ENCODE measurements around the gene GSAP. TPM values are rescaled to one million over a fixed set of nuclear protein-coding genes. Genes with fewer than 3 reads are reported as not detected.

The GSAP gene
- polyA plus RNA-seq, 1 of the 3 experiments (the other 2 are of a cell fraction), result 5.9 TPM

DNA sequence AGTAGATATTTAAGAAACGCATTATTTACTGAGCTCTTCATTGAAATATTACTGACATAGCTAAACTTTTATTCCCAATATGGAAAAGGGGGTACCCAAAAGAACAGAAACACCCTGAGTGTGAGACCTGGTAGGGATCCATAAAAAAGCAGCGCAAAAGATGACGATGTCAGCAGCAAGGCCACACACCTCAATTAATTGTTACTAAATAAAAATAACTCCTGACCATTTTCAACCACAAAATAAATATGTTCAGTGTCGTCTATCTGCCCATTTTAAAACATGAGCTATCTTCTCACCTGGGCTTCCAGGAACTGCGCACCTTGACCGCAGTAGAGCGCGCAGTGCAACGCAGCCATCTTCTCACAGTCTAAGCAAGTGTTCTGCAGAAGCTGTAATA lies 61.2 kb downstream of the GSAP start:
- Histone ChIP-seq H3K4me2 (no peak overlapping the region), H3K27me3 (ENCODE audit: insufficient read depth) (no peaks in the 10 kb centered on the region), H2AFZ (ENCODE audit: low read depth) (no peak overlapping the region), H3K27ac (ENCODE audit: low read depth in 2 of 2, low read length in 1 of 2) (no peak overlapping the region), H3K4me3 (ENCODE audit: low read depth in 2 of 2, low read length in 1 of 2) (no peak overlapping the region), H3K4me1 (ENCODE audit: control insufficient read depth in 1 of 2, insufficient read depth in 2 of 2, low read depth in 1 of 2, low read length in 1 of 2) (peaks cover 11 to 13% of the 10 kb centered on the region in 2 experiments; a peak in 3 of 4 replicates), H3K9me3 (no peaks in the 10 kb centered on the region), H4K20me1 (ENCODE audit: insufficient read depth) (no peaks in the 10 kb centered on the region), H3K9me2 (no peaks in the 10 kb centered on the region), H3K79me2 (ENCODE audit: insufficient read depth) (no peaks in the 10 kb centered on the region), H3K9ac (no peak overlapping the region), H3K36me3 (replicated peaks in 1 of 2; ENCODE audit: control insufficient read depth in 1 of 2, insufficient read depth in 2 of 2, low read length in 1 of 2) (no peaks in the 10 kb centered on the region), H3F3A (replicated peaks; ENCODE audit: insufficient read depth) (peaks cover 7% of the 10 kb centered on the region)
- ChIA-PET POLR2A (no interaction called here), CTCF (interaction anchor here (1.0 to 2.8 kb wide), 3 partner anchors 10 to 23 kb away, joined by 3 to 11 read pairs (median 10); no protein-coding TSS in a partner anchor)
- WGBS (ENCODE audit: low lambda C conversion rate), result 93% methylated on average over 9 of the region's 9 CpGs
- no peak for TF ChIP-seq POLR2AphosphoS5 (IDR thresholded peaks at IDR 0.05; ENCODE audit: low read depth, low read length)
- no peak for TF ChIP-seq RCOR1 (IDR thresholded peaks at IDR 0.05; ENCODE audit: low read length)
- TF ChIP-seq, protein P1, sequence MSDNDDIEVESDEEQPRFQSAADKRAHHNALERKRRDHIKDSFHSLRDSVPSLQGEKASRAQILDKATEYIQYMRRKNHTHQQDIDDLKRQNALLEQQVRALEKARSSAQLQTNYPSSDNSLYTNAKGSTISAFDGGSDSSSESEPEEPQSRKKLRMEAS (IDR thresholded peaks at IDR 0.05; ENCODE audit: low read depth), result no peak
- TF ChIP-seq, protein P2, sequence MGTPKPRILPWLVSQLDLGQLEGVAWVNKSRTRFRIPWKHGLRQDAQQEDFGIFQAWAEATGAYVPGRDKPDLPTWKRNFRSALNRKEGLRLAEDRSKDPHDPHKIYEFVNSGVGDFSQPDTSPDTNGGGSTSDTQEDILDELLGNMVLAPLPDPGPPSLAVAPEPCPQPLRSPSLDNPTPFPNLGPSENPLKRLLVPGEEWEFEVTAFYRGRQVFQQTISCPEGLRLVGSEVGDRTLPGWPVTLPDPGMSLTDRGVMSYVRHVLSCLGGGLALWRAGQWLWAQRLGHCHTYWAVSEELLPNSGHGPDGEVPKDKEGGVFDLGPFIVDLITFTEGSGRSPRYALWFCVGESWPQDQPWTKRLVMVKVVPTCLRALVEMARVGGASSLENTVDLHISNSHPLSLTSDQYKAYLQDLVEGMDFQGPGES (IDR thresholded peaks at IDR 0.05; ENCODE audit: low read depth, low read length), result no peak
- no peak for TF ChIP-seq RXRA (IDR thresholded peaks at IDR 0.05; ENCODE audit: borderline replicate concordance, low read depth)
- TF ChIP-seq TEAD4 (IDR thresholded peaks at IDR 0.05; ENCODE audit: borderline replicate concordance, insufficient read depth), result no peak
- TF ChIP-seq CHD2 (IDR thresholded peaks at IDR 0.05; ENCODE audit: low read length, partially characterized antibody), result no peak
- no peak for DNase-seq

DNA sequence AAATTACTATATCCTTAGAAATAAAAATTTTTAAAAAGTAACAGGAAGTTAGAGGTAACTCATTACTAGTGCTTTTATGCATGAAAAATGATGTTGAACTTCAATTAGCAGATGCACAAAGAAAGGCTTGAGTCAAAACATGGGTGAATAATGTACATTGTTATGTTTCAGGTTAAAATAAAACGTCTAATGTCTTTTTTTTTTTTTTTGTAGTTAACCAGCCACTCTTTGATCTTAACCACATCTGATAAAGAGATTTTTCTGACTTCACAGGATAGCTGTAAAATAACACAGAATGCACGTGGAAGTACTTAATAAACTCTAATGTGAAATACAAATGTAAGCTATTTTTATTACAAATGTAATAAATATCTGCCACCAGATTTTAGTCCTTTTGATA lies 61.7 kb downstream of the GSAP start:
- no peak overlapping the region for H3K9ac ChIP-seq
- H3K9me2 ChIP-seq, result no peaks in the 10 kb centered on the region
- H3K36me3 ChIP-seq (replicated peaks in 1 of 2; ENCODE audit: control insufficient read depth in 1 of 2, insufficient read depth in 2 of 2, low read length in 1 of 2), result no peaks in the 10 kb centered on the region
- H3K4me3 ChIP-seq (ENCODE audit: low read depth in 2 of 2, low read length in 1 of 2), result no peak overlapping the region
- DNase-seq, result no peak
- no peak overlapping the region for H2AFZ ChIP-seq (ENCODE audit: low read depth)
- CTCF ChIA-PET, result interaction anchor here (1.0 to 2.8 kb wide), 3 partner anchors 10 to 22 kb away, joined by 3 to 11 read pairs (median 10); no protein-coding TSS in a partner anchor
- H3K4me2 ChIP-seq, result no peak overlapping the region
- H3K79me2 ChIP-seq (ENCODE audit: insufficient read depth), result no peaks in the 10 kb centered on the region
- no peaks in the 10 kb centered on the region for H3K9me3 ChIP-seq
- TF ChIP-seq, protein P3, sequence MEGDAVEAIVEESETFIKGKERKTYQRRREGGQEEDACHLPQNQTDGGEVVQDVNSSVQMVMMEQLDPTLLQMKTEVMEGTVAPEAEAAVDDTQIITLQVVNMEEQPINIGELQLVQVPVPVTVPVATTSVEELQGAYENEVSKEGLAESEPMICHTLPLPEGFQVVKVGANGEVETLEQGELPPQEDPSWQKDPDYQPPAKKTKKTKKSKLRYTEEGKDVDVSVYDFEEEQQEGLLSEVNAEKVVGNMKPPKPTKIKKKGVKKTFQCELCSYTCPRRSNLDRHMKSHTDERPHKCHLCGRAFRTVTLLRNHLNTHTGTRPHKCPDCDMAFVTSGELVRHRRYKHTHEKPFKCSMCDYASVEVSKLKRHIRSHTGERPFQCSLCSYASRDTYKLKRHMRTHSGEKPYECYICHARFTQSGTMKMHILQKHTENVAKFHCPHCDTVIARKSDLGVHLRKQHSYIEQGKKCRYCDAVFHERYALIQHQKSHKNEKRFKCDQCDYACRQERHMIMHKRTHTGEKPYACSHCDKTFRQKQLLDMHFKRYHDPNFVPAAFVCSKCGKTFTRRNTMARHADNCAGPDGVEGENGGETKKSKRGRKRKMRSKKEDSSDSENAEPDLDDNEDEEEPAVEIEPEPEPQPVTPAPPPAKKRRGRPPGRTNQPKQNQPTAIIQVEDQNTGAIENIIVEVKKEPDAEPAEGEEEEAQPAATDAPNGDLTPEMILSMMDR (IDR thresholded peaks at IDR 0.05), result no peak
- TF ChIP-seq, protein P4, sequence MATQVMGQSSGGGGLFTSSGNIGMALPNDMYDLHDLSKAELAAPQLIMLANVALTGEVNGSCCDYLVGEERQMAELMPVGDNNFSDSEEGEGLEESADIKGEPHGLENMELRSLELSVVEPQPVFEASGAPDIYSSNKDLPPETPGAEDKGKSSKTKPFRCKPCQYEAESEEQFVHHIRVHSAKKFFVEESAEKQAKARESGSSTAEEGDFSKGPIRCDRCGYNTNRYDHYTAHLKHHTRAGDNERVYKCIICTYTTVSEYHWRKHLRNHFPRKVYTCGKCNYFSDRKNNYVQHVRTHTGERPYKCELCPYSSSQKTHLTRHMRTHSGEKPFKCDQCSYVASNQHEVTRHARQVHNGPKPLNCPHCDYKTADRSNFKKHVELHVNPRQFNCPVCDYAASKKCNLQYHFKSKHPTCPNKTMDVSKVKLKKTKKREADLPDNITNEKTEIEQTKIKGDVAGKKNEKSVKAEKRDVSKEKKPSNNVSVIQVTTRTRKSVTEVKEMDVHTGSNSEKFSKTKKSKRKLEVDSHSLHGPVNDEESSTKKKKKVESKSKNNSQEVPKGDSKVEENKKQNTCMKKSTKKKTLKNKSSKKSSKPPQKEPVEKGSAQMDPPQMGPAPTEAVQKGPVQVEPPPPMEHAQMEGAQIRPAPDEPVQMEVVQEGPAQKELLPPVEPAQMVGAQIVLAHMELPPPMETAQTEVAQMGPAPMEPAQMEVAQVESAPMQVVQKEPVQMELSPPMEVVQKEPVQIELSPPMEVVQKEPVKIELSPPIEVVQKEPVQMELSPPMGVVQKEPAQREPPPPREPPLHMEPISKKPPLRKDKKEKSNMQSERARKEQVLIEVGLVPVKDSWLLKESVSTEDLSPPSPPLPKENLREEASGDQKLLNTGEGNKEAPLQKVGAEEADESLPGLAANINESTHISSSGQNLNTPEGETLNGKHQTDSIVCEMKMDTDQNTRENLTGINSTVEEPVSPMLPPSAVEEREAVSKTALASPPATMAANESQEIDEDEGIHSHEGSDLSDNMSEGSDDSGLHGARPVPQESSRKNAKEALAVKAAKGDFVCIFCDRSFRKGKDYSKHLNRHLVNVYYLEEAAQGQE (IDR thresholded peaks at IDR 0.05; ENCODE audit: low read depth, low read length), result no peak
- WGBS (ENCODE audit: low lambda C conversion rate), result 65% methylated on average over 2 of the region's 2 CpGs
- POLR2A ChIA-PET, result no interaction called here
- H3K27ac ChIP-seq (ENCODE audit: low read depth in 2 of 2, low read length in 1 of 2), result no peak overlapping the region
- peaks cover 11 to 12% of the 10 kb centered on the region in 2 experiments; a peak in 3 of 4 replicates for H3K4me1 ChIP-seq (ENCODE audit: control insufficient read depth in 1 of 2, insufficient read depth in 2 of 2, low read depth in 1 of 2, low read length in 1 of 2)
- H3F3A ChIP-seq (replicated peaks; ENCODE audit: insufficient read depth), result peaks cover 7% of the 10 kb centered on the region
- H4K20me1 ChIP-seq (ENCODE audit: insufficient read depth), result no peaks in the 10 kb centered on the region
- no peaks in the 10 kb centered on the region for H3K27me3 ChIP-seq (ENCODE audit: insufficient read depth)
